ENCODE data around the gene CXCL13. TPM values are rescaled to one million over a fixed set of nuclear protein-coding genes. Genes with fewer than 3 reads are reported as not detected.

CXCL13 gene
- total RNA-seq, 6 donors from 2014 or later: 0.52 to 4.7 (median 0.76) TPM; not detected in 1

DNA sequence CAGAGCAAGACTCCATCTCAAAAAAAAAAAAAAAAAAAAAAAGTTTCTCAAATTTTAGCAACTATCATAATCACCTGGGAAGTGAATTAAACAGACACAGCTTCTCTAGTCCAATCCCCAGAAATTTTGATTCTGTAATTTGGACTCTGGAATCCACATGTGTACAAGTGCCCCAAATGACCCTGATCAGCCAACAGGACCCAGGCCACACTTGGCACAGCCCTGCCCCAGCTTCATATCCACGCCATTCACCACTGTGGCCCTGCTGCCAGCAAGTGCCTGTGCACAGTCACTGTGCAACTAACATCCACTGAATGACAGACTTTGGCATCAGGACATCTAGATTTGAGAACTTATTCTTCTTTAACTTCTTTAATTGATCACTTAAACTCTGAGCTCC is 14.1 kb upstream of the CXCL13 start:
- TF ChIP-seq, protein P1, sequence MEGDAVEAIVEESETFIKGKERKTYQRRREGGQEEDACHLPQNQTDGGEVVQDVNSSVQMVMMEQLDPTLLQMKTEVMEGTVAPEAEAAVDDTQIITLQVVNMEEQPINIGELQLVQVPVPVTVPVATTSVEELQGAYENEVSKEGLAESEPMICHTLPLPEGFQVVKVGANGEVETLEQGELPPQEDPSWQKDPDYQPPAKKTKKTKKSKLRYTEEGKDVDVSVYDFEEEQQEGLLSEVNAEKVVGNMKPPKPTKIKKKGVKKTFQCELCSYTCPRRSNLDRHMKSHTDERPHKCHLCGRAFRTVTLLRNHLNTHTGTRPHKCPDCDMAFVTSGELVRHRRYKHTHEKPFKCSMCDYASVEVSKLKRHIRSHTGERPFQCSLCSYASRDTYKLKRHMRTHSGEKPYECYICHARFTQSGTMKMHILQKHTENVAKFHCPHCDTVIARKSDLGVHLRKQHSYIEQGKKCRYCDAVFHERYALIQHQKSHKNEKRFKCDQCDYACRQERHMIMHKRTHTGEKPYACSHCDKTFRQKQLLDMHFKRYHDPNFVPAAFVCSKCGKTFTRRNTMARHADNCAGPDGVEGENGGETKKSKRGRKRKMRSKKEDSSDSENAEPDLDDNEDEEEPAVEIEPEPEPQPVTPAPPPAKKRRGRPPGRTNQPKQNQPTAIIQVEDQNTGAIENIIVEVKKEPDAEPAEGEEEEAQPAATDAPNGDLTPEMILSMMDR (IDR thresholded peaks at IDR 0.05): no peak
- no peak for TF ChIP-seq POLR2AphosphoS5 (IDR thresholded peaks at IDR 0.05)
- no peak for TF ChIP-seq EP300 (IDR thresholded peaks at IDR 0.05)
- no peak for TF ChIP-seq POLR2A (IDR thresholded peaks at IDR 0.05)
- WGBS, 2 donors: 93 to 96% methylated on average over 1 of the region's 1 CpG
- H3K9me3 ChIP-seq: no peaks in the 10 kb centered on the region
- H3K27me3 ChIP-seq: no peaks in the 10 kb centered on the region
- ATAC-seq (ENCODE audit: low FRiP score in 2 of 2): no peak
- H3K4me1 ChIP-seq: no peaks in the 10 kb centered on the region
- DNase-seq: no peak
- no peak overlapping the region for H3K27ac ChIP-seq
- no peaks in the 10 kb centered on the region for H3K36me3 ChIP-seq
- H3K4me3 ChIP-seq: no peak overlapping the region

DNA sequence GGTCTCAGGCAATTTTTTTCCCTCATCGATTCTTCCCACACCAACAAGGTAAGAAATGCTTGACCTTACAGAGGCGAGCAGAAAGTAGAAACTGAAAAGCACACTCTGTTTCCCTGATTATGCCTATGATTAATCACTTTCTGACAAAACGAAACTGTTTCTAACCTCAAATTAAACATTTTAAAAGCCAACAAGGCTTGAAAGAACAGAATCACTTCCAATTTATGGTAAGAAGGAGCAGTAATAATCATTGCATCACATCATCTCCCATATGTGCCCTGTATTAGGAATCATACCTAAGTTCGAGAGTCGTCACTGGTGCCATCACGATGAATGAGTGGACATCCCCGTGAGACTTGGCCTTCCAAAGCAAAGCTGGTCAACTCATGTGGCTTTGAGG is 12.5 kb upstream of the CXCL13 start:
- WGBS, 2 donors: 59 to 64% methylated on average over 7 of the region's 7 CpGs
- no peak overlapping the region for H3K4me3 ChIP-seq
- H3K27me3 ChIP-seq: no peaks in the 10 kb centered on the region
- no peaks in the 10 kb centered on the region for H3K4me1 ChIP-seq
- no peaks in the 10 kb centered on the region for H3K36me3 ChIP-seq
- no peak for TF ChIP-seq EP300 (IDR thresholded peaks at IDR 0.05)
- TF ChIP-seq POLR2AphosphoS5 (IDR thresholded peaks at IDR 0.05): no peak
- TF ChIP-seq, protein P1 (IDR thresholded peaks at IDR 0.05): no peak
- no peak for TF ChIP-seq POLR2A (IDR thresholded peaks at IDR 0.05)
- no peaks in the 10 kb centered on the region for H3K9me3 ChIP-seq
- H3K27ac ChIP-seq: no peak overlapping the region
- ATAC-seq (ENCODE audit: low FRiP score in 2 of 2) (no peak), DNase-seq (no peak)

DNA sequence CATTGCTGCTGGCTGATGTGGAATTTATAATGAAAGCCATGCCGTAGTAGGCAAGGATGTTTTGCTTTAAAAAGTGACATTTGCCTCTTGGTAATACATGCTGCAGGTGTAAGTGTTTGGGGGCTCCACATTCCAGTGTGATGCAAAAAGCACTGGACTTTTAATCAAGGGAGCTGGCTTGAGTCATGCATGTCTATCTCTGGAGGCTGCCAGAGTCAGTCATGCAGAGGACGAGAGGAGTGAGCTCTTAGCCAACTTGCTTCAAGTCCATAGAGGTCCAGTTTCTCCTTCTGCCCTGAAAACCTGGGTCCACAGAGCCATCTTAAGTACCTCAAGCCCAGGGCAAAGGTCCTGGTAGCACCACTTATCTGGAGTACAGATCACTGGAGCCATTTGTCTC is 11.6 kb upstream of the CXCL13 start:
- Histone ChIP-seq H3K27me3 (no peaks in the 10 kb centered on the region), H3K4me1 (no peaks in the 10 kb centered on the region), H3K4me3 (no peak overlapping the region), H3K27ac (no peak overlapping the region), H3K9me3 (no peaks in the 10 kb centered on the region), H3K36me3 (no peaks in the 10 kb centered on the region)
- ATAC-seq (ENCODE audit: low FRiP score in 2 of 2) (peak in 1 of 2 donors; percentile 17), DNase-seq (no peak)
- TF ChIP-seq, protein P1 (IDR thresholded peaks at IDR 0.05): no peak
- TF ChIP-seq POLR2AphosphoS5 (IDR thresholded peaks at IDR 0.05): no peak
- WGBS, 2 donors: 75 to 83% methylated on average over 2 of the region's 2 CpGs

DNA sequence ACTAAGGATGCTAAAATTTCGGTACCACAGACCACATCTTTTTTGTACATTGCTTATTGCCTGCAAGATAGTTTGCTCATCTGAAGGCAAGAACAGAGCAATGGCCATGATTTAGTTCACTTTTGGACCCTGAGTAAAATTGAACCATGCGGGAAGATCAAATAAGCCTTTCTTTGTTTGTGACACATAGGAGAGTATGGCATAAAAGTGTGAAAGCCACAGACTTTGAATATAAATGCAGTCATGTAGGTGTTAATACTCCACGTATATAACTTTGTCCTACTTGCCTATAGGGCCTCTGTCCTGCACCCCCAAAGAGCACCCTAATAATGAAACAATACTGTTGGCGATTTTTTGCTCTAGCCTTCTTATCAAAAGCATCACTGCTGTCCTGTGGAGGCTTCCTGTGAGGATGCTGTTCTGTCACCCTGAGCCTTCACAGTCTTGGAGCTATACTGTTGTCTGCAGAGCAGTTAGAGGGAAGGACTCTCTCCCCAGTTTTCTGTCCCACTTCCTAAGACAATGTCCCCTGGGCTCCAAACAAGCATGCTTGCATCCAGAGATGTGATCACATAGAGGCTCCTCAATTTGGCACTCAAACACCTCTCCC is 10.2 kb upstream of the CXCL13 start:
- Histone ChIP-seq H3K27ac (no peak overlapping the region), H3K4me3 (no peak overlapping the region), H3K27me3 (no peaks in the 10 kb centered on the region), H3K36me3 (no peaks in the 10 kb centered on the region), H3K9me3 (no peaks in the 10 kb centered on the region), H3K4me1 (peaks cover 0 to 3% (median under 1%) of the 10 kb centered on the region in 4 donors)
- no peak for ATAC-seq (ENCODE audit: low FRiP score in 2 of 2)
- TF ChIP-seq, protein P1 (IDR thresholded peaks at IDR 0.05): no peak
- TF ChIP-seq EP300 (IDR thresholded peaks at IDR 0.05) (no peak), POLR2AphosphoS5 (IDR thresholded peaks at IDR 0.05) (no peak), POLR2A (IDR thresholded peaks at IDR 0.05) (no peak)
- 76 to 79% methylated on average over 4 of the region's 4 CpGs for WGBS, 2 donors
- no peak for DNase-seq

DNA sequence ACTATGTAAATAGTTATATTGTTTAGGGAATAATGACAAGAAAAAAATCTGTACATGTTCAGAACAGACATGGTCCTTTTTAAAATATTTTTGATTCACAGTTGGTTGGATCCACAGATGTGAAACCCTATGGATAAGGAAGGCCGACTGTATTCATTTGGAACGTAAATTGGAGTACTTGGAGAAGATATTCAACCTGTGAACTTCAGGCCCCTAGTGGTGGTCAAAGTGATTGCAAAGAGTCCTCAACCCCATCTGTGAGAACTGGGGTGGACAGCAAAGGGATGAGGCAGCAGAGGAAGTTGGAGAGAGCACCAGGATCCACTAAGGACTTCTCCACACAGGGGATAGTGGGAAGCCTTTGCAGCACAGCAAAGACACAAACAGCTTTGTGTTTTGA is 6.2 kb upstream of the CXCL13 start:
- TF ChIP-seq POLR2A (IDR thresholded peaks at IDR 0.05) (no peak), EP300 (IDR thresholded peaks at IDR 0.05) (no peak), POLR2AphosphoS5 (IDR thresholded peaks at IDR 0.05) (no peak)
- TF ChIP-seq, protein P1 (IDR thresholded peaks at IDR 0.05): peak in 5 of 6 experiments; percentile 23 to 49 (median 46)
- Histone ChIP-seq H3K4me3 (no peak overlapping the region), H3K36me3 (no peaks in the 10 kb centered on the region), H3K27me3 (no peaks in the 10 kb centered on the region), H3K4me1 (peaks cover 5 to 12% (median 8%) of the 10 kb centered on the region in 4 donors), H3K9me3 (no peaks in the 10 kb centered on the region), H3K27ac (no peak overlapping the region)
- ATAC-seq (ENCODE audit: low FRiP score in 2 of 2) (peak in 1 of 2 donors; percentile 48), DNase-seq (no peak)
- WGBS, 2 donors: 36 to 41% methylated on average over 2 of the region's 2 CpGs

Data from upper lobe of left lung (tissue), 6 donors.